HG02884 (cell line): Measurements from ENCODE around the gene SH3TC1.

ENCODE experiments used
- ATAC-seq: cut with Tn5 transposase; IDR thresholded peaks from one replicate; pipeline ENCODE4 v1.9.1; 2021; ENCODE audit warnings: mild to moderate bottlenecking, moderate library complexity; ENCODE audit not compliant: unreplicated experiment

Gene SH3TC1

DNA sequence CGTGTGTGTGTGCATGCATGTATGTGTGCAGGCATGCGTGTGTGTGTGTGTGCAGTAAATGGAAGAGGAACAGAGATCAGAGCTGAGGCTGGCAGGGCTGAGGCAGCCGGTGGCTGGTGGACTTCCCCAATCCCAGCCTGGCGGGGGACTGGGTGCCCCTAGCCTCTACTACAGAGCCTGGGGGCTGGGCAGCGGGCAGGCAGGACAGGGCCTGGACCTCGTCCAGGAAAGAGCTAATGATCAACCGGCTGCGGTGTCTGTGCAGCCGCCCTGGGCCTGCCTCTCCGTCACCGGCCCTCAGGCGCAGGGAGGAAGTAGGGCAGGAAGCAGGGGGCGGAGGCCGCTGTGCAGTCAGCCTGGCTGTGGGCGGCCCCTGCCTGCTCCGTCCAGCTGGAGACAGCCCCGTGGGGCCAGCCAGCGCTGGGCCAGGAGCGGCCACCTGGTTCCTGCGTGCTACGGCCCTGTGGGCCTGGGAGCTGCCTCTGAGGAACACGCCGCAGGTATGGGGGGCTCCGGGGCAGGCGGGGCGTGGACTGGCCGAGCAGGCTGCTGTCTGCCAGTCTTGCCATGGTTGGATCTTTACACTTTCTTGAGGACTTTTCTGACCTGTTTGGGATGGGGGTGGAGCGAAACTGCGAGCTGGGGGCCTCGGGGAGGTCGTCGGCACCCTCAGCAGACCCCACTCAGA lies at the start of gene SH3TC1:
SH3TC1 (plus strand) TSS at position 385 of the 688 bp plus-strand sequence. CDS start 5,905 bp downstream, outside the sequence.
- ATAC-seq, result peak; percentile 77

DNA sequence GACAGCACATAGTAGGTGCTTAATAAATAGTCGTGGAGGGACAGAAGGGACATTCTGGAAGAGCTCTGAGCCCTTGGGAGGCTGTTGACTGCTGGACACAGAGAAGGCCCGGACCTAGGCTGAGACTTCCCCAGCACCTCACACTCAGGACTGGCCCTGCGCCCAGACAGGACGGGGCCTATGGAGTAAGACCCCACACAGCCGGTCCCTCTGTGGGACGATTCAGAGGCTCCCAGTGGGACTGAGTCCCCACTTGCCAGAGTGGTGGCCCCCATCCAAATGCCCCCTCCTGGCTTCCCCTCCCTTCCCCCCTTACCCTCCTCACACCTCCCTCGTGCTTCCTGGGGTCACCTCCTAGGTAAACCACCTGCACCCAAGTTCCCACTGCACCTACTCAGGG lies 49.4 kb upstream of the SH3TC1 start:
- no peak for ATAC-seq

DNA sequence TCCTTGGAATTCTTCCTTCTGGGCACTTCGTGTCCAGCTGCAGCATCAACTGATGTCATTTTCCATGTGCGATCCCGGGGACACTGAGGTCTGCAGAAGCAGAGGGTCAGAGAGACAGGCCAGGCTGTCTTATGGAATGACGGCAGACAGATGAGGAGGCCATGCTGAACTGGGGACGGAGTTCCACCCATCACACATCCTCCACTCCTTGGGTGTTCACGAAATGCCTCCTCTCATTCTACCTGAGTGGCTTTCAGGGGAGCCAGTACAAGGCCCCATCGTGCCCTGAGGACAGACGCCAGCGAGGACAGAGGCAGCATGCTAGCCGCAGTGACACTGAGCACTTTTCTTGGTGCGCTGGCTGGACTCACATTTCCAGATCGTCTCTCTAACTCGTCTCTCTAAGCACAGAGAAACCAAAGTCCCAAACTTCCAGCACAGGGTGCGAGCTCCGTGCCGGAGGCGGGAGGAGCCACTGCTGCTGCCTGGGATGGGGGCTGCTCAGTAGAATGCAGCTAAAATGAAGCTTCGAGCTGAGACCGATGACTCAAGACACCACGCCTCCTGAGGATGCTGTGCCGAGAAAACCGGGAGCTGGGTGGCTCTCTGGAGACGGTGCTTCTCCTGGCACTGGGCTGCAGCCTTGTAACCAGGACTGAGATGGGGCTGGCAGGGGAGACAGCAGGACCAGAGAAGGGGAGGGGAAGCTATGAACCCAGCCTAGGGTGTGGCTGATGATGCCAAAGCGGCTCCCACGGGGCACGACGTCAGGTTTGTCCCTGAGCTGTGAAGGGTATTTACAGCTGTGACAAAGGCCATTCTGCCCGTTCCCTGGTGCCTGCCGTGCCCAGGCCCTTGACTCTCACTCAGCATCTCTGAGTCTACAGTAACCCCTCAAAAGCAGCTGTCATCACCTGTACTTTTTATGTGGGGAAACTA lies 48.7 kb upstream of the SH3TC1 start:
- ATAC-seq, result no peak

DNA sequence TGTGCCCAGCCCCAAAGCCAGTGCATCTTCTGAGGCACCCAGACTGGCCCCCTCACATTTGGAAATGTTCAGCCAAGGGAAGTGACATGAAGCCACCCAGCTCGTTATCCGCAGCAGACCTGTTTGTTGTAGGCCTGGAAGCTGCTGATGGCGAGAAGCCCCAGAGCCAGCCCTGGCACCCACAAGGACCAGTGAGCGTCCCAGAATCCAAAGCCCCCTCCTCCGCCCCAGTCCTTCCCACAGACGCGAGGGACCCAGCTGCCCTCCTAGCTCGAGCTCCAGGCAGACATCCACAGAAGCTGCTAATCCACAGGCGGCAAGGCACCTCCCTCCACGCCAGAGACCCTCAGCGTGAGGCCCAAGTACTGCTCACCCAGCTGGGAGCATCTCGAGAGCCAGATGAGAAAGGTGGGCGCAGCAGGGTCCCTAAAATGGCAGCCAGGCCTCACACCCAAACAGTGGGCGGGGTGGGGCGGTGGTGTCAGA lies 47.9 kb upstream of the SH3TC1 start:
- ATAC-seq, result no peak

DNA sequence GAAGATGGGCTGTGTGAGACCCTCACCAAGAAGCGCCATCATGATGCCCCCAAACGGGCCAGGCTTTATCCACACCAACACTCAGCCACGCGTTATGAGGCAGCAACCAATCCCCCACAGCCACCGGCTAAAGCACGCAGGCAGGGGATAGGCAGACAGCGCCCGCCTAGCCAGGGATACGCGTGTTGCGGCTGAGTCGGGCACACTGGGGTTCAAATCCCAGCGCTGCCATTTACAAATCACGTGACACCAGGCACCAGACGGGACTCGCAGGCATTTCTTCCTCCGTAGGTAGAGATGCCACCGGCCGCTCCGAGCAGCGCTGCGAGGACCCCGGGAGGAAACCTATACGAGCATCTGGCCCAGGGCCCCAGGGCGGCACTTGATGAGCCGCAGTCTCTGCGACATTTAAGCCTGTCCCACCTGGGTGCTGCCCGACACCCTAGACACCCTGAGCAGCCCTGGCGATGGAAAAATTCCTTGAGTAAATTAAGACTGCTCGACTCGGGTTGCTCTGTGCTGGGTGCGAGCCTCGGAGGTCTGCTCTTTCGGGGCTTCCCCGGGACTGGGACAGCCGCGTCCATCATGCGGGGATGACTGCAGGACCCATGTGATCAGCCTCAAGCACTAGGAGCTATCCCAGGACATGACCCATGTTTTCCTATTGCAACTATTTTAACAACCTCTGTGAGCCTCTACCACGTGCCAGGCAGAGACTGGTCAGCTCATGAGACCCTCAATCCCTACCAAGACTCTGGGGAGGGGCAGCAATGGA lies 46.8 kb upstream of the SH3TC1 start:
- ATAC-seq, result no peak

DNA sequence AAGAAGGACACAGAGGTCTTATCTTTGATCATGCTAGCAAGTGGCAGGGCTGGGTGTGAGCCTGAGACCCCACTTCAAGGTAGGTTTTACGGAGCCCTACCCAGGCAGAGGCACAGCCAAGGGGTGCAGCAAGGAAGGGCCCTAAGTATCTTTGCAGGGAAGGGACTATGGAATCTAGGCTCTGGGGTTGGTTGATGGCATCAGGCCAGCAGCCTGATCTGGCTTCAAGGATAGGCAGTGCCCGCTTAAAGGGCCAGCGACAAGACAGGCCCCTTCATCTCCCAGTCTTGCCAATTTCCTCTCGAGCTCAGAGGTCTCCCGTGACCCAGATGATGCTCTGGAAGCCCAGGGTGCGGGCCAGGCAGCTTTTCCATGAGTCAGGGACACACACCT lies 46.2 kb upstream of the SH3TC1 start:
- ATAC-seq, result no peak

DNA sequence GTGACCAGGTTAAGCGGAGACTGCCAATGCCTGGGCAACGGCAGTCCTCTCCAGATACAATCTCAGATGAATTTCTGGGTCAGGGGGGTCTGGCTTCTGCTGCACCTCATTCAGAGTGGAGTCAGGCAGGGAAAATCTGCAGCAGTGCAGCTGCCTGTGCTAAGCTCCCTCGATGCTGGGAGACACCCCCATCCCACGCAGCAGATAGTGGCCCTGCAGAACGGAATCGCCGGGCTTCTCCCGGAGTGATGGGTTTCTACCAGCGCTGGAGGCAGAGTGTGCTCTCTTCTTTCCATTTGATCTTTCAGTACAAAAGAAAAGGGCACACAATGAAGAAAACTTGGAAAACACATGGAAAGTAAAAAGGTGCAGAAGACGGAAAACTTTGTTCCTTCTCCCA lies 45.6 kb upstream of the SH3TC1 start:
- no peak for ATAC-seq

DNA sequence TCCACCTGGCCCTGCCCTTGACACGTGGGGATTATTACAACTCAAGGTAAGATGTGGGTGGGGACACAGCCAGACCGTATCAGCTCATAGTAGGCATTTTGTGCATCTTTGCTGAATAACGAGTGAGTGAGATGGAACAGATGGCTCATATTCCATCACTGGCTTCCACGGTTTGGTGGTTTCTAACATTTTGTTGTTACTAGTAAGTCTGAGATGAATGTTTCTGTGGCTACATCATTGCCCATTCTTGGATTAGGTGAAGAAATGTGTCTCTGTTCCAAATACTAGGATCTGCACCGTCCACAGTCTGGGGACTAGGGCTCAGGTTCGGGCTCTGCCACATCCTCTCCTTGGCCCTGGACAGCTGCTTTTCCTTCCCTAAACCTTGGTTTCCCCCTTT lies 44.0 kb upstream of the SH3TC1 start:
- no peak for ATAC-seq

DNA sequence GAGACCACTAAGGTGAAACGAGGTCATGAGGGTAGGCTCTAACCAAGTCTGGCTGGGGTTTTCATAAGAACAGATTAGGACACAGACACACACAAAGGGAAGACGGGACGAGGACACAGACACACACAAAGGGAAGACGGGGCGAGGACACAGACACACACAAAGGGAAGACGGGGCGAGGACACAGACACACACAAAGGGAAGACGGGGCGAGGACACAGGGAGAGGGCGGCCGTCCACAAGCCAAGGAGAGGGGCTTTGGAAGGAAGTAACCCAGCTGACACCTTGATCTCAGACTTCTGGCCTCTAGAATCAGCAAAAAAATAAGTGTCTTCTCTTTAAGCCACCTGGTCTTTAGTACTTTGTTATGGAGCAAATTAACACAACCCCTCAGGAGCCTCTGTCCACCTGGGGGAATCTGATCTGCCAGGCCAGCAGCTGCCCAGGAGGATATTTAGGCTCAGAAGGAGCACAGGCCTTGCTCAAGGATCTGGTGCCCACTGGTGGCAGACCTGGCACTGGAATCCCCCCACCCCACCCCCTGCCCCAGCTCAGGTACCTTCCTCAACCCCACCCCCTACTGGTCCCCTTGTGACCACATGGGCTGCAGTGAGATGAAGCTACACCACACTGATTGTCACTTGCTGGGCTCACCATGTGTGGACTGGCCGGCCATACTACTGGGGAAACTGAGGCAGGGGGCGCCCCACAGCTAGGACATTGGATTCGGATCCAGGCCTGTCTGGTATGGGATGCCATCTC lies 43.2 kb upstream of the SH3TC1 start:
- no peak for ATAC-seq

DNA sequence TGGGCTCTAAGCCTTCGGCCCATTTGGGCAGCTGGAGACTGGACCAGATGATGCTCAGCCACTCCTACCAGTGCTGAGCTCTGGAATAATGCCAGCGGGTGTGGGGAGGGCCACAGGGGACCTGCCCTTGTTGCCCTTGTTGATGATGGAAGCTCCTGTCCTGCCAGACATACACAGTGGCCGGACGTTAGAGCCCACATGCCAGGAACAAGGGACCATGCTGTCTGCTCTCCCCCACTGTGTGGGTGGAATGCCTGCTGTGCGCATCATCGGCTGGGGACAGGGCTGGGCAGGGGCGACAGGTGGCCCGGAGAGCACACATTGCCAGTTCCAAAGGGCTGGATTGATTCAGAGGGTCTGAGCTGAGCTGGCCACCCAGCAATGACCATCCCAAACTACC lies 42.5 kb upstream of the SH3TC1 start:
- ATAC-seq, result no peak

DNA sequence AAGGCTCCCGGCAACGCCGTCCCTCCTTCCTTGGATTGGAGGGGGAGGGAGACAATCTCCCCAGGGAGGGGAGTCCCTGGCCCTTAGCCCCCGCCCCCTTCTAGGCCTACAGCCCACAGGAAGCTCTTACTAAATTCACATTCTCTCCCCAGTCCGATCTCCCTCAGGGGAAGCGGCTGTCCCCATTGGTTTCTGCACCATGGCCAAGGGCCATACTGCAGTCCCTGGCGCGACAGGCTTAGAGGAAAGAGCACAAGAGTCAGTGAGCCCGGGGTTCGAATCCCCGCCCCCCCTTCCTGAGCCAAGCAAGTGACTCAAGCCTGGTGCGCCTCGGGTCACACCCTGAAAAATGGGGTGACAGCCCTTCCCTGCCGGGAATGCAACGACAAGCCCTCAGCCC lies 41.6 kb upstream of the SH3TC1 start:
- no peak for ATAC-seq

DNA sequence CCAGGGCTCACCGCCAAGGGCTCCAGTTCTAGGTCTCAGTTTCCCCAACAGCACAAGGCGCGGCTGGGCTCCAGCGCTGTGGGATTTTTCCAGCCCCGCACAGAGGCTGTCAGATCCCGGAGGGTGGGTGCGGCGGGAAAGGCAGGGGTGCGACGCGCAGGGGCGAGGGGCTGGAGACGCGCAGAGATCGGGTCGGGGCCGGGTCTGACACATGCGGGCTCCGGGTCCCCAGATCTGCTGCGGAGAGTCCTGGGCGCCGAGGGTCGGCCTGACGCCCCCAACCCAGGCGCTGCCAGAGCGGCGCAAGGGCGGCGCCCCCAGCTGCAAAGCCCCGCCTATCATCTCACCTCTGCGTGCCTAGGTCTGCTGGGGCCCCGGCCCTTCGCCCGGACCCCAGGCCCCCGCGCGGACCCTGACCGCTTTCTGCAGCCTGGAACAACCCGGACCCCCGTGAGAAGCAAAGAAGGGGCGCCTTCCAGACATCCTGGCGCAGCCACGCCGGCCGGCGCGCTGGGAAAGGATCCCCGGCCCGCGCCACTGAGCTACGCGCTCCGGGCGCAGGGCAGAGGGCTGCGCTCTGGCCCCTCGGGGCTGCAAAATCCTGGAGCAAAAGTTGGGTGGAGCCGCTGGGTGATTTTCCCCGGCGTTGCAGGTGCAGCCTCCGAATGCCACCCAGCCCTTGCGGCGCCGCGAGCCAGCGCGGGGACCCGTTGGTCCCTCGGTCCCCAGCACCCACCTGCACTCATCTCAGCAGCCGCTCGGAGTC lies 41.0 kb upstream of the SH3TC1 start:
- ATAC-seq, result no peak

DNA sequence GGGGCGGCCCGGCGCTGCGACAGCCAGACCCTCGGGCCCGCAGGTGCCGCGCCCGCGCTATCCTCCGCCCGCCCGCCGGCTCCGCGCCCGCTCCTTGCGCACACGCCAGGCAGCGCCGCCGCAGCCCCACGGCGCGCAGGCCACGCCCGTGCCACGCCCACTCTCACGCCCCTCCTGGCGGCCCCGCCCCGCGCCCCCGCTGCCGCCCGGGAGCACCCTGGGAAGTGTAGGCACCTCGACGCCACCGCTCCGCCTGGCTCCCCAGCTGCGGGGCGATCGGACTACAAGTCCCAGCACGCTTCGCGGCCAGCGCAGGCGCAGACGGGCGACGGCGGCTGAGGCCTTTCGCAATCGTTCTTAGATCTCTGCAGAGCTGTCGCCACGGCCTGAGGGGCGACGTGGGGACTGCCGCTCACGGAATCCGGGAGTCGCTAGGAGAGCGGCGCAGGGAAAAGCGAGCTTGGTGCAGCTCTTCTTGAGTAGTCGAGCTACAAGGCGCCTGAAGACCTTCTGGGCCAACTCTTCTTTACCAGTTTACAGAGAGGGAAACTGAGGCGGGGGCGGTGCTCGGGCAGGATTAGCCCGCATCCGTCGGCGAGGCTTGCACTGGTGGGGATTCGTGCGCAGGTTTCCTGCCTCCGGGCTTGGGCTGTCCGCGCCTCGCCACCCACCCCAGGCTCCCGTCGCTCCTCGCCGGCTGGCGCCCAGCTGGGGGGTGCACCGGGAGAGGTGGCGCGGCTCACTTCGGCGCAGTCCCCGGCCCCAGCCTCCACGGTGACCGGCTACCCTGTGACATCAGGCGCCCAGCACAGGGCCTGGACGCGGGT lies 40.2 kb upstream of the SH3TC1 start, which contains the start of gene ABLIM2:
ABLIM2 (minus strand) TSS at position 104 of the 827 bp plus-strand sequence. CDS start 124 bp downstream, outside the sequence.
- ATAC-seq, result peak; percentile 97

DNA sequence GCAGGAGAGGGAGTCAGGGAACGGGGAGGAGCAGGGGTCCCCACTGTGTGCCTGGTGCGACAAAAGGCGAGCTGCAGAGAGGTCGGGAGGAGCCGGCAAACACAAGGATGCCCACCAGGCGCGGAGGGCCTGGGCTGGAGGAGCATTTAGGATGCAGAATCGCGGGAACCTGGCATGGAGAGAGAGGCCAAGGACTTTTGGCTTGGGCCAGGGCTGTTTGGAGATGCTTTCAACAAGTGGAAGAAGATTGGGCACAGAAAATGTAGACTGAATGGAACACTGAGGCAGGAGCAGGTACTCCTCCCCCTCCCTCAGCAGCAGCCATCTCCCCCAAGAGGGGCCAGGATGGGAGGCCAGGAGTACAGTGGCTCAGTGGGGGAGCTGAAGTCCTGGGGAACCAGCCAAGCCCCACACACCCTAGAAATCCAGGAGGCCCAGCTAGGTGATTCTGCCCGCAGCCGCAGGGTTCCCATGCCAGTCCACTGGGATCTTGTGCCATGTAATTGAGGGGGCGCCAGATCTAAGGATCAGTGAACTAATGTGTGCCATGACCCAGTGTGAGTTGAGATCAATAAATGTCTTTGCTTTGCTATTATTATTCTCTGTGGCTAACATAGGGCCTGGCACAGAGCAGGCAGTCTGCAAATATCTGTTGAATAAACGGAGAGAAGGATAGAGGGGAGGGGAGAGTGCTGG lies 39.4 kb upstream of the SH3TC1 start:
- ATAC-seq, result no peak

DNA sequence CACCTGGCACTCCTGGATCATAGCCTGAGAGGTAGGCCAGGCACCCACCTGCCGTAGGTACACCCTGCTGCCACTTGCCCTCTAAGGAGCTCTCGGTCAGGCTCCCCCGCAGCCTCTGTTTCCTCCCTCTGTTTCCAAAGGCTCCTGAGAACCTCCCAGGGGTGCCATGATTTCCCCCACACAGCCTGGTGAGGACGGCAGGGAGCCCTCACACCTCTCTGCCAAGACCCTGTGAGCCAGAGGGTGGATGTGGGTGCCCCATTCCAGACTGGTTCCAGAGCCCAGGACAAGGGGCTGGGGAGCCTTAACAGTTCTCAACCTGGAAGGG lies 38.9 kb upstream of the SH3TC1 start:
- no peak for ATAC-seq

DNA sequence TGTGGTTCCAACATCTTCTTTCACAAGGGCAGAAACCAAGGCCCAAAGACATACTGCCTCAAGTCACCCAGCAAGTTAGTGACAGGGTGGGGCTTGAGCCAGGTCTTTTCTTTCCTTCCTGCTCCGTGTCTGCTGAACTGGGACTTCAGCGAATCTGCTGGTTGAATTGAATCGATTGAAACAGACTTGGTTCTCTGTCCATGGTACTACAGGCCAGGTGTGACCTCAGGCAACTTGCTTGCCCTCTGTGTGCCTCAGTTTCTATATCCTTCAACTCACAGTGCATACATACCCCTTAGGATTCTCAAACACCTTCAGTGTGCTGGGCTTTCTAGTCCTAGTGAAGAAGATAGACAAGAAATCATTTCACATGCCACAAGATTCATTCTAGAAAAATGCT lies 38.5 kb upstream of the SH3TC1 start:
- ATAC-seq, result no peak

DNA sequence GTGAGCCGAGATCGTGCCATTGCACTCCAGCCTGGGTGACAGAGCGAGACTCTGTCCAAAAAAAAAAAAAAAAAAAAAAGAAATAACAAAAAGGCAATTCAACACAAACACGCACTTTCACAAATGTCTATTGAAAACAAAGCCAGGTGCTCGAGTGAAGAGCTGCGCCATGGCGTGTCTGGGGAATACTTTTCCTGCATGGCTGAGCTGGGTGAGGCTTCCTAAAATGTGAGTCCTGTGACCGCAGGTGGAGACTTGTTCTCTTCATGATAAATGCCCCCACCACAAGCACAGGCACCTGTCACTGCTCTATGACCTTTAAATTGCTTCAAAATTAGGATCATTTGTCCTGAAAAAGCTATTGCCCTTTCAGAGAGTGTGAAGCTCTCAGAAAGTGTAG lies 36.5 kb upstream of the SH3TC1 start:
- ATAC-seq, result no peak

DNA sequence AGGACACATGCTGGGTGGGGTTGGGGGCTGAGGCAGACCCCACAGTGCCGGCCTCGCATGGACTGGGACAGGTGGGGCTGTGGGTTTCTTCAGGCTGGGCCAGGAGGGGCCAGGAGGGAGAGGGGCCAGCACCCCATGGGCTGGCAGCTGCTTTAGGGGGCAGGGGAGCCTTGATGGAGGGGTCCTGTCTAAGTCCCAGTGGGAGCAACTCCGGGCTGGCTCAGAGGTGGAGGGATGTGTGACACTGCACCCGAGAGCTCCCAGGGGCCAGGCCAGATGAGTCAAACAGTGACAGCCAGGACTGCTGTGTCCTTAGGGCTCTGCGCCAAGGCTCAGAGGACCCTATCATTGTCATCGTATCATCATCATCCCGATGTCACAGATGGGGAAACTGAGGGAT lies 36.1 kb upstream of the SH3TC1 start:
- no peak for ATAC-seq
